NK-92 (cell line): ENCODE results near the gene UBE2D3.
"Not testable (repeated sequence)": the region's sequence is repeated elsewhere in the genome, so short reads cannot be mapped to it uniquely, and the experiment has no call there.

Experiments
- DNase-seq: peaks from one replicate; lab custom pipeline; 2025; ENCODE audit not compliant: unreplicated experiment; lab: John Stamatoyannopoulos, UW

The UBE2D3 gene

GRCh38 chr4:102826890-102827673, at the start of gene UBE2D3:
Gene UBE2D3 (minus strand): TSS chr4:102827551. CDS start chr4:102826508, 1,043 bp downstream.
- peak; percentile 70 for DNase-seq

- no peak for DNase-seq
Observed at GRCh38 chr4:102871772-102872171, 44.4 kb upstream of the UBE2D3 start.

- no peak for DNase-seq
Observed at GRCh38 chr4:102869569-102870197, 42.3 kb upstream of the UBE2D3 start.

GRCh38 chr4:102868781-102869568, 41.6 kb upstream of the UBE2D3 start, which contains the start of gene CISD2:
Gene CISD2 (plus strand): TSS chr4:102868992. CDS start chr4:102869085, 93 bp downstream.
- DNase-seq: peak; percentile 39

GRCh38 chr4:102868153-102868780, 40.9 kb upstream of the UBE2D3 start:
- no peak for DNase-seq

DNA sequence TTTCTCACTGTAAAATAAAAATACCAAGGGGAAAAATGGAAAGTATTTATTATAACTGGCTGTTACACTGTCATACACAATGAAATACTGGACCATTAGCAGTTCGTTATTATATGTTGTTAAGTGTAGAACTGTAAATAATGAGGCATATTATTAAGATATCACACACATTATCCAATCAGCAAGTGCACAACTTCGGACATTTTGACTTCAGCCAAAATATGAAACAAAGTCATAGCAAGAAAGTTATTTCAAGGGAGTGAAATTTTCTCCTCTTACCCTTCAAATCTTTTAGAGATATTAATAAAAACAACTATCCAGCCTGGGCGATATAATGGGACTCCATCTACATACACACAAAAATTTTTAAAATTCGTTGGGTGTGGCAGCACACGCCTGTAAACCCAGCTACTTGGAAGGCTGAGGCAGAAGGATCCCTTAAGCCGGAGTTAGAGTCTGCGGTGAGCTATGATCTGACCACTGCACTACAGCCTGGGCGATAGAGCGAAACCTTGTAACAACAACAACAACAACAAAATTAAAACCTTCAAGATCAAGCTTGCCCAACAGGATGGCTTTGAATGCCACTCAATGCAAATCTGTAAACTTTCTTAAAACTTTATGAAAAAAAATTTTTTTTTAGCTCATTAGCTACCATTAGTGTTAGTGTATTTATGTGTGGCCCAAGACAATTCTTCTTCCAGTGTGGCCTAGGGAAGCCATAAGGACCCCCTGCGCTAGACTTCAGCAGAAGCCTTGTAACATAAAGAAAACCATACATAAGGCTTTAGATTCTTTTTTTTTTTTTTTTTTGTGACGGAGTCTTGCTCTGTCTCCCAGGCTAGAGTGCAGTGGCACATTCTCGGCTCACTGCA, 40.2 kb upstream of the UBE2D3 start:
- DNase-seq: no peak

DNA sequence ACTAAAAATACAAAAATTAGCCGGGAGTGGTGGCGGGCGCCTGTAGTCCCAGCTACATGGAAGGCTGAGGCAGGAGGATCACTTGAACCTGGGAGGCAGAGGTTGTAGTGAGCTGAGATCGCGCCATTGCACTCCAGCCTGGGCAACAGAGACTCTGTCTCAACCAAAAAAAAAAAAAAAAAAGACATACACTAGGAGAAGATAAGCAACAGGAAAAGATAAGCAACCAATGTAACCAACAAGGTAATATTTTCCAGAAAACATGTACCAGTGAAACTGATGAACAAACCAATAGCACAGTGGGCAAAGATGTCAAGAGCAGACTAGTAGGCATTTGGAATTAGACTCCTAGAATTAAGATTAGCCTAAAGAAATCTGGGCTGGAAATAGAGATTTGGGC, 38.0 kb upstream of the UBE2D3 start:
- DNase-seq: not testable (repeated sequence)

DNA sequence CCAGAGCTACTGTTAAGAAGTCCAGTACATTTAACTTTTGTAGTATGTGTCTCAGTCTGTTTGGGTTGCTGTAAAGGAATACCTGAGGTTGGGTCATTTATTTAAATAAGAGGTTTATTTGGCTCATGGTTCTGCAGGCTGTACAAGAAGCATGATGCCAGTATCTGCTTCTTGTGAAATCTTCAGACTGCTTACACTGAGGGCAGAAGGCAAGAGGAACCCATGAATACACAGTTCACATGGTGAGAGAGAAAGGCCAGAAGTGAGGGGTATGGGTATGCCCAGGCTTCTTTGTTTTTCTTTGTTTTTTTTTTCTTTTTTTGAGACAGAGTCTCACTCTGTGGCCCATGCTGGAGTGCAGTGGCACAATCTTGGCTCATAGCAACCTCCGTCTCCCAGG, 35.4 kb upstream of the UBE2D3 start:
- no peak for DNase-seq

DNA sequence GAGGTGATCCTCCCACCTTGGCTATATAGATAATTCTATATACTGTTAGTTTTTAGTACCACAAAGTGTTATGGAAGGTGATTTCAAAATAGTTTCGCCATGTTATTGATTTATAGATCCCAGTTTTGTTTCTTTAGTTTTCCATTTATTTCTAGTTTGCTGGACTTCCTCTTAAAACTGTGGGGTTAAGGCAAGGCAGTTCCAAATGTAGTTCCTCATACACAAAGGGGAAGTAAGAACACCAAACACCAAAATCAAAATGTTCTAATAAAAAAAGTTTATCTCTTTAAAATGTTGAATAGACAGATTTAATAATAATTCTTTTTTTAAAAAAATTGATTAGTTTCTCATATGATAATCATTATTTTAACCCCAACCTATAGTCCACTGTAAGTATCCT, 34.7 kb upstream of the UBE2D3 start:
- DNase-seq: no peak

- no peak for DNase-seq
Observed at GRCh38 chr4:102860611-102861324, 33.4 kb upstream of the UBE2D3 start.

DNA sequence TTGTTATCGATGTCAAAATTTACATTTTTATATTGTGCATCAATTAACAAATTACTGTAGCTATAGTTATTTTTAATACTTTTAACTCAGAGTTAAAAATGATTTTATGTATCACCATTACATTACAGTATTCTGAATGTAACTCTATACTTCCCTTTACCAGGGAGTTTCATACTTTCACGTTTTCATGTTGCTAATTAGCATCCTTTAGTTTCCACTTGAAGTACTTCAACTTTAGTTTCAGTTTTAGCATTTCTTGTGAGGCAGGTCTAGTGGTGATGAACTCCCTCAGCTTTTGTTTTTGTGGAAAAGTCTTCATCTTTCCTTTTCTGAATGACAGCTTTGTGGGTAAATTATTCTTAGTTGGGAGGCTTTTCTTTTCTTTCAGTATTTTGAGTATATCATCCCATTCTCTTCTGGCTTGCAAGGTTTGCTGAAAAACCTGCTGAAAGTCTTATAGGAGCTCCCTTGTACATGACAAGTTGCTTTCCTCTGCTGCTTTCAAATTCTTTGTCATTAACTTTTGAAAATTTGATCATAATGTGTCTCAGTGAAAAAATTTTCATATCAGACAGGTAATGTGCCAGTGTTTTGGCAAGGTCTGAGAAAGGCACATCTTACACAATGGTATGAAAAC, 31.6 kb upstream of the UBE2D3 start:
- DNase-seq: no peak

DNA sequence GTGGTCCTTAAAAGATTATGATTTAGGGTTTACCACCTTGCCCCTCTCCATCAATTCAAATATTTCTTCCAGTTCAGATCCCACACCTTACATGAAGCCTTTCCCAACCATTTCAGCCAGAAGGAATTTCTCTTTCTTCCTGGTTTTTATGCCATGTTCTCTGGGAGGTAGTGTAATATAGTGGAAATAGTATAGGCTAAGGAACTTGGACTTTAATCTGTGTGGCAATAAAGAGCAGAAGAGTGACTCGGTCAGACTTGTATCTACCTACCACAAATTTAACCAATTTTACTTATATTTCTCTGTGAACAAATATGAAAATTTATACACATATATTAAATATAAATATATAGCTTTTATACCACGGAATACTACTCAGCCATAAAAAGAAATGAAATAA, 23.0 kb upstream of the UBE2D3 start:
- no peak for DNase-seq

- no peak for DNase-seq
Observed at GRCh38 chr4:102849579-102850104, 22.3 kb upstream of the UBE2D3 start.

DNA sequence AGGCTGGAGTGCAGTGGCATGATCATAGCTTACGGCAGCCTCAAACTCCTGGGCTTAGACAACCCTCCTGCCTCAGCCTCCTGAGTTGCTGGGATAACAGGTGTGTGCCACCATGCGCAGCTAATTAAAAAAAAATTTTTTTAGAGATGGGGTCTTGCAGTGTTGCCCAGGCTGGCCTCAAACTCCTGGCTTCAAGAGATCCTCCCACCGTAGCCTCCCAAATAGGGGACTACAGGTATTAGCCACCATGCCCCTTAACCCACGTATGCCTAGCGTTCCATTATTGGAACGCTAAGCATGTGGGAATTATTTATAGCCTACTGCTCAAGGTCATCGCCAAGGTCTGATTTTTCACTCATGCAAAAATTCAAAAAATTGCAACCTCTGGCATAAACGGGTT, 20.3 kb upstream of the UBE2D3 start:
- no peak for DNase-seq

DNA sequence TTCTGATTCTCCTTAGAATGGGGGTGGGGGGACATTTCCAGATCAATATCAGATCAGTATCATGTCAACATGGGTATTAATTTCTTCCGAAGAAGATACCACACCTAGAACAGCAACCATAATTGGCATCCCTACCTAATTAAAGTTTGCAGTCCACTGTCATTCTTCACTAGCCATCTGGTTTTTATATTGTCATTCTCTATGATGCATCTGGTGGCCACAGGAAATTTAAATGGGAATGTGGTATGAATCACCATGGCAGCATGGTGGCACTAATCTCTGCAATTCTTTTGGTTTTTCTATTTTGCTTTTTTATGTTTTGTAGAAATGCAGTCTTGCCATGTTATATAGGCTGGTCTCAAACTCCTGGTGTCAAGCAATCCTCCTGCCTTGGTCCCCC, 16.6 kb upstream of the UBE2D3 start:
- no peak for DNase-seq

- no peak for DNase-seq
Observed at GRCh38 chr4:102843273-102843672, 15.9 kb upstream of the UBE2D3 start.

DNA sequence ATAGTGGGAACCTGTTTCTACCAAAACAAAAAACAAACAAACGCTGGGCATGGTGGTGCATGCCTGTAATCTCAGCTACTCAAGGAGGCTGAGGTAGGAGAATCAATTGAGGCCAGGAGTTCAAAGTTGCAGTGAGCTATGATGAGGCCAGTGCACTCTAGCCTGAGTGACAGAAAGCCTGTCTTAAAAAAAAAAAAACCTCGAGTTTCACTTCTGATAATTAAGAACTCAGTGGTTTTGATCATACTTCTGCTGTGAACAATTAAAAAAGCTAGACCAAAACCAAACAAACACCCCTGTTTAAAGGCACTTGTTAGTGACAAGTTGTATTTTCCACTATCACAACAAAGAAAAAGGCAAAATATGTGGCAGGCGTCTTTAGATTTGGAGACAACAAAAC, 15.0 kb upstream of the UBE2D3 start:
- no peak for DNase-seq

GRCh38 chr4:102836596-102836995, 9.2 kb upstream of the UBE2D3 start:
- no peak for DNase-seq

DNA sequence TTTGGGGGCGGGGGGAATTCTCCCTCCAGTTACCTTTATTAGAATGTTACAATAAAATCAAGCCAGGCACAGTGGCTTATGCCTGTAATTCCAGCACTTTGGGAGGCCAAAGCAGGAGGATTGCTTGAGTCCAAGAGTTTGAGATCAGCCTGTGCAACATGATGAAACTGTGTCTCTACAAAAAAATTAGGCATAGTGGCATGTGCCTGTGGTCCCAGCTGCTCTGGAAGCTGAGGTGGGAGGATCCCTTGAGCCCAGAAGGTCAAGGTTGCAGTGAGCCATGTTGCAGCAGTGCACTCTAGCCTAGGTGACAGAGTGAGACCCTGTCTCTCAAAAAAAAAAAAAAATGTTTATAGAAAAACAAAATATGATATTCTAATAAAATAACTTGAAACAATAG, 5.3 kb upstream of the UBE2D3 start:
- DNase-seq: no peak
